GM13977 (cell line): ENCODE results near the gene TNFSF11.

Experiments
- DNase-seq: peaks from one replicate; pipeline ENCODE4 v3.0.0; 2012; ENCODE audit warnings: low spot score
- in situ Hi-C: fragments of 300-500 bp; cut with MboI; formaldehyde crosslinking; loops from one replicate; pipeline ENCODE4 v1.12.0; 2022; ENCODE audit warnings: low sequenced_read_pairs, low pct_unique_long_range_greater_than_20kb, mixed read lengths, inconsistent platforms; ENCODE audit not compliant: unreplicated experiment
- TF ChIP-seq, protein P1 (sequence below): IDR thresholded peaks from 2 replicates; pipeline ENCODE4 v1.5.1; 2012; ENCODE audit warnings: mild to moderate bottlenecking, control low read depth; ENCODE audit not compliant: insufficient read depth; ENCODE audit errors: extremely low read depth, missing control alignments

TNFSF11 gene, protein sequence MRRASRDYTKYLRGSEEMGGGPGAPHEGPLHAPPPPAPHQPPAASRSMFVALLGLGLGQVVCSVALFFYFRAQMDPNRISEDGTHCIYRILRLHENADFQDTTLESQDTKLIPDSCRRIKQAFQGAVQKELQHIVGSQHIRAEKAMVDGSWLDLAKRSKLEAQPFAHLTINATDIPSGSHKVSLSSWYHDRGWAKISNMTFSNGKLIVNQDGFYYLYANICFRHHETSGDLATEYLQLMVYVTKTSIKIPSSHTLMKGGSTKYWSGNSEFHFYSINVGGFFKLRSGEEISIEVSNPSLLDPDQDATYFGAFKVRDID

DNA sequence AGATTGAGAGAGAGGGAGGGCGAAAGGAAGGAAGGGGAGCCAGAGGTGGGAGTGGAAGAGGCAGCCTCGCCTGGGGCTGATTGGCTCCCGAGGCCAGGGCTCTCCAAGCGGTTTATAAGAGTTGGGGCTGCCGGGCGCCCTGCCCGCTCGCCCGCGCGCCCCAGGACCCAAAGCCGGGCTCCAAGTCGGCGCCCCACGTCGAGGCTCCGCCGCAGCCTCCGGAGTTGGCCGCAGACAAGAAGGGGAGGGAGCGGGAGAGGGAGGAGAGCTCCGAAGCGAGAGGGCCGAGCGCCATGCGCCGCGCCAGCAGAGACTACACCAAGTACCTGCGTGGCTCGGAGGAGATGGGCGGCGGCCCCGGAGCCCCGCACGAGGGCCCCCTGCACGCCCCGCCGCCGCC is at the start of gene TNFSF11:
Gene TNFSF11 (plus strand): TSS at position 142 of the 400 bp plus-strand sequence. CDS start 152 bp downstream, at position 294.
- in situ Hi-C loops: no loop called here
- TF ChIP-seq, protein P1, sequence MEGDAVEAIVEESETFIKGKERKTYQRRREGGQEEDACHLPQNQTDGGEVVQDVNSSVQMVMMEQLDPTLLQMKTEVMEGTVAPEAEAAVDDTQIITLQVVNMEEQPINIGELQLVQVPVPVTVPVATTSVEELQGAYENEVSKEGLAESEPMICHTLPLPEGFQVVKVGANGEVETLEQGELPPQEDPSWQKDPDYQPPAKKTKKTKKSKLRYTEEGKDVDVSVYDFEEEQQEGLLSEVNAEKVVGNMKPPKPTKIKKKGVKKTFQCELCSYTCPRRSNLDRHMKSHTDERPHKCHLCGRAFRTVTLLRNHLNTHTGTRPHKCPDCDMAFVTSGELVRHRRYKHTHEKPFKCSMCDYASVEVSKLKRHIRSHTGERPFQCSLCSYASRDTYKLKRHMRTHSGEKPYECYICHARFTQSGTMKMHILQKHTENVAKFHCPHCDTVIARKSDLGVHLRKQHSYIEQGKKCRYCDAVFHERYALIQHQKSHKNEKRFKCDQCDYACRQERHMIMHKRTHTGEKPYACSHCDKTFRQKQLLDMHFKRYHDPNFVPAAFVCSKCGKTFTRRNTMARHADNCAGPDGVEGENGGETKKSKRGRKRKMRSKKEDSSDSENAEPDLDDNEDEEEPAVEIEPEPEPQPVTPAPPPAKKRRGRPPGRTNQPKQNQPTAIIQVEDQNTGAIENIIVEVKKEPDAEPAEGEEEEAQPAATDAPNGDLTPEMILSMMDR: no peak
- DNase-seq: peak; percentile 61

DNA sequence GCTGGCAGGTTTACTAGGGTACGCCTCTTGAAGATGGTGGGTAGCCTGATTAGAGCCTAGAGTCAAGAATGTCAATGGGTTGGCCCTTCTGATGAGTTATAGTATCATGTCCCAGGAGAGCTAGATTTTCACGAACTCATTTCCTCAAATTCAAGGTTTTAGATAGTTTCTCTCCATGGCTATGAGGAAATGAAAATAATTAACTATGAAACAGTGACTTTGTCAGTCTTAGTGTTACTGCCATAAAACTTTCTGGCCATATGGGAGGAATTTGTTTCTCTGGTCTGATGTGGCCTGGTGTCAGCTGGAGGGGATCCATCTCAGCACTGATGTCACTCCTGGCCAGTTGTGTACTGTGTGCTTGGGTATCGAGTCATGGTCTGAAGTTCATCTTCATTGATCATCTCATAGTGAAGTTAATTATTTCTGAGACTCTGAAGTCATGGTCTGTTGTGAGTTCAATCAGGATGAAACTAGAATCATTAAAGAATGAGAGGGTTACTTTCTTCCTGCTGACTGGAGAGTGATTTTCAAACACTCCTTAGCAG is 49.4 kb upstream of the TNFSF11 start:
- TF ChIP-seq, protein P1: no peak
- in situ Hi-C loops: no loop called here
- no peak for DNase-seq

DNA sequence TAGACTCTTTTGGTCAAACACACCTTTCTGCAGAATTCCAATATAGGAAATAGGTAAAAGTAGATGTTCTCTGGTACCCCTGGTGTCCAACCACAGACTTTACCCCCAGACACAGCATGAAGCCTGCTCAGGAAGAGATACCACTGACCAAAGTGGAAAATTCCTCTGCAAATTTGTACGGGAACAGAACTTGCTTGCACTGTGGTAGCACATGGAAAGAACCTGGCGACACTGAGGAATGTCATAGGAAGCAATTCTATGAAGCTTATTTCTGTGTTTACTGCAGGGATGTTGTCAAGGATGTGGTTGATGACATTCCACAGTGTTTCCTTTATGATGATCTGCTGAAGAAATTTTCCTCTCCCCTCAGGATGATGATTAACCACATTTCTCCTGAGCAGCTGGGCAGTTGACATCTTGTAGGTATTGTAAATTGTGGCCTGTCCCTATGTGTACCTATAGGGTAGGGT is 48.9 kb upstream of the TNFSF11 start:
- in situ Hi-C loops: no loop called here
- TF ChIP-seq, protein P1: no peak
- DNase-seq: no peak

DNA sequence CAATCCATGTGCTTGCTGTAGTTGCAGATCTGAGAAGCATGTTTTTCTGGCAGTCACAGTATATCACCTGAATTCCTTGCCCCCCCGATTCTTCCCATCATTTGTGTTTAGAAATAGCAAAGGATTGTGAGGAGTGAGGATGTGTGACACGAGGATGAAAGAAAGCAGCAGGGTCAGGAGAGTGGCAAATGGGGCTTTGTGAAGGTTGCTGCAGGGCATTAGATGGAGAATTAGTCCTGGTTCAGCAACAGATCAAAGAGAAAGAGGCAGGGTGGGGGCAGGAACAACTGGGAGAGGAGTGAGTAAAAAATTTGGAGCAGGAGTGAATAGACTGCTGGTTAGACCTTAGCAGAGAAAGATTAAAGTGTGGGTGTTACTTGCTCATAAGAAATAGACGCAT is 47.7 kb upstream of the TNFSF11 start:
- in situ Hi-C loops: no loop called here
- TF ChIP-seq, protein P1: no peak
- no peak for DNase-seq

DNA sequence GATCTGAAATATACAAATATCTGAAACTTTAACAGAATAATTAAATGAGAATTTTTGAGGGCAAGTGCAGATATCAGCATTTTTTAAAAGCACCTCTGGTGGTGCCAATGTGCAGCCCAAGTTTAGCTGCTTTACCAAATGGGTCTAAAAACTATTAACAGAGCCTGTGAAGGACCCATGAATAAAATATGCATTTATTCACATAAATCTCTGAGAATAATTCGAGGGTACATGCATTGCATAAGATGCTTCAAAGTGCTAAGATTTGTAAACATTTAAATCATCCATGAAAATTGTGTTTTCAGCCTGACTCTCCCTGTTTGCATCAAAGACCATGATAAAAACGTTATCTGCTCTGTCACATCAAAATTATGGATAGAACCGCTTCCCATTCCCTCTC is 47.1 kb upstream of the TNFSF11 start:
- TF ChIP-seq, protein P1: no peak
- in situ Hi-C loops: no loop called here
- no peak for DNase-seq

DNA sequence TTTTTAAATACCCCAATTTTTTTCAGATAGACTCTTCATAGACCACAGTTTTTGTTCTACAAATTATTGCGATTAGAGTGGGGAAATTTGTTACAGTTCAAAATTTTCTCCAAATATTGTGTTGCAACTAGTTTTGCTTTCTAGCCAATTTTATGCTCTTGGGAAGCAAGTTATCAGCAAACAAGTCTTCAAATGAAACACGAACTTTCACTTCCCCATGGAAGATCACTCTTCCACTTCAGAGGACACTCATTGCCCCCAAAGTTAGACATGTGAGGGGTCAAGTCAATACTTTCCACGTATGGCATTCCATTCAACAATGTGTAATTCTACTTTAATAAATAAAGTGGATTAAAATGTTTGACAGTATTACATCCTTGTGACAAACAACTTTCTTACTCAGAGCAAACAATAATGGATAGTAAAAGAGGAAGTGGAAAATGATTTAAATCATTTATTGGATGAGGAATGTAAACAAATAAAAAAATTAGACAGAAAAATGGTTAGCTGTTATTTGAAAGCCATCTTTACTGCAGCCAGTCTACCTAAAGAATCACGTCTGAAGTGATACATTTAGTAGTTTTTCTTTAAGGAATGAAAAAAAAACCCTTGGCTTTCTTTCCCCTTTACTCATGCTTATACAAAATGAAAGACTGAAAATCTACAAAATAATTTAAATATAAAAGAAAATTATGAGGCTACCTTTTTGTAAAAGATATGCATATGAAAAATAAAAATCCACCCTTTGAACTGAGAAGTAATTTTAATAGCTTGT is 41.2 kb upstream of the TNFSF11 start:
- TF ChIP-seq, protein P1: no peak
- DNase-seq: no peak
- in situ Hi-C loops: no loop called here
